K562 (cell line): Measurements from ENCODE around the gene IQCC. TPM values are rescaled to one million over a fixed set of nuclear protein-coding genes. Genes with fewer than 3 reads are reported as not detected.

ENCODE experiments used
- CCNT2 ChIP-seq: IDR thresholded peaks from 2 replicates; pipeline ENCODE4 v1.6.1; 2011; ENCODE audit warnings: borderline replicate concordance, low read depth, mild to moderate bottlenecking, moderate library complexity, mixed read lengths, low read length; ENCODE audit not compliant: insufficient read length; ENCODE audit errors: extremely low read depth
- CHCHD3 ChIP-seq: fragments of 250-450 bp; sonication (Bioruptor Pico); IDR thresholded peaks from 2 replicates; pipeline ENCODE4 v2.1.2; 2022; ENCODE audit warnings: mild to moderate bottlenecking
- CREB3 ChIP-seq: fragments of 450-650 bp; conservative IDR thresholded peaks from 2 replicates; pipeline ENCODE4 v1.6.1; 2016; ENCODE audit warnings: missing genetic modification characterization, low read depth, mild to moderate bottlenecking, missing compliant biosample characterization, moderate library complexity
- CREBBP ChIP-seq: IDR thresholded peaks from one replicate; pipeline ENCODE4 v1.6.1; 2012; ENCODE audit warnings: low read depth, mild to moderate bottlenecking, control low read depth, inconsistent platforms, low read length
- FOXJ2 ChIP-seq: fragments of 200-800 bp; sonication (Bioruptor generic); IDR thresholded peaks from 2 replicates; pipeline ENCODE4 v1.6.1; 2016; ENCODE audit warnings: missing genetic modification characterization, missing compliant biosample characterization
- FOXK2 ChIP-seq, 2 experiments: fragments of 450-650 bp; IDR thresholded peaks in 1 of 2; conservative IDR thresholded peaks in 1 of 2; 2 replicates each; pipeline ENCODE4 v1.6.1; 2016; ENCODE audit warnings: low read depth in 2 of 2, mild to moderate bottlenecking in 1 of 2
- HINFP ChIP-seq: fragments of 450-650 bp; conservative IDR thresholded peaks from 2 replicates; pipeline ENCODE4 v1.6.1; 2016; ENCODE audit warnings: missing genetic modification characterization, low read depth, mild to moderate bottlenecking, control low read depth, missing compliant biosample characterization
- ILF3 ChIP-seq: fragments of 450-650 bp; IDR thresholded peaks from 2 replicates; pipeline ENCODE4 v1.6.1; 2018; ENCODE audit warnings: antibody characterized with exemption, mild to moderate bottlenecking, moderate library complexity, borderline replicate concordance
- KLF6 ChIP-seq: fragments of 250-450 bp; sonication (Bioruptor Pico); IDR thresholded peaks from 2 replicates; pipeline ENCODE4 v1.4.0; 2020; ENCODE audit warnings: mild to moderate bottlenecking, moderate library complexity, borderline replicate concordance
- NFATC3 ChIP-seq: fragments of 450-650 bp; IDR thresholded peaks from 2 replicates; pipeline ENCODE4 v1.6.1; 2017; ENCODE audit warnings: mild to moderate bottlenecking
- NR2F6 ChIP-seq: fragments of 450-650 bp; formaldehyde crosslinking; IDR thresholded peaks from 2 replicates; pipeline ENCODE4 v1.4.0; 2020; ENCODE audit warnings: mild to moderate bottlenecking
- NR3C1 ChIP-seq: sonication (generic); formaldehyde crosslinking; IDR thresholded peaks from 2 replicates; pipeline ENCODE4 v1.8.1; 2022; ENCODE audit warnings: missing genetic modification reagents
- RNF2 ChIP-seq: sonication (generic); IDR thresholded peaks from 2 replicates; pipeline ENCODE4 v1.6.1; 2016
- TFE3 ChIP-seq: fragments of 450-650 bp; formaldehyde crosslinking; IDR thresholded peaks from 2 replicates; pipeline ENCODE4 v1.4.0; 2020; ENCODE audit warnings: mild to moderate bottlenecking, mixed read lengths
- THRAP3 ChIP-seq: fragments of 450-650 bp; IDR thresholded peaks from 2 replicates; pipeline ENCODE4 v1.6.1; 2016; ENCODE audit warnings: mild to moderate bottlenecking, inconsistent platforms, borderline replicate concordance
- ZKSCAN8 ChIP-seq: fragments of 200-800 bp; sonication (Bioruptor generic); IDR thresholded peaks from 2 replicates; pipeline ENCODE4 v1.6.1; 2016; ENCODE audit warnings: missing genetic modification characterization, missing compliant biosample characterization
- ZNF444 ChIP-seq: fragments of 250-450 bp; sonication (Bioruptor Pico); IDR thresholded peaks from 2 replicates; pipeline ENCODE4 v1.4.0; 2020; ENCODE audit warnings: mild to moderate bottlenecking, moderate library complexity
- ZNF609 ChIP-seq: sonication (generic); formaldehyde crosslinking; IDR thresholded peaks from 2 replicates; pipeline ENCODE4 v1.8.1; 2023; ENCODE audit warnings: missing genetic modification reagents, mild to moderate bottlenecking, borderline replicate concordance
- ZNF785 ChIP-seq: fragments of 250-450 bp; sonication (Bioruptor Pico); IDR thresholded peaks from 2 replicates; pipeline ENCODE4 v1.4.0; 2020; ENCODE audit warnings: mild to moderate bottlenecking
- polyA plus RNA-seq, 8 experiments: library from polyadenylated mRNA; depleted of rRNA in 4 of 8; stranded (reverse) in 5 of 8; unstranded in 3 of 8; fragments of >200 nt; fragmentation: Nextera tagmentation in 2 of 8; fragmentation: Illumina TruSeq in 1 of 8; extraction: Ambion mirVana in 2 of 8; extraction: Trizol in 1 of 8; gene quantifications; 2 replicates each; pipeline versions ENCODE4 v1.2.1 to v1.2.3, GENCODE V29; 2011 to 2014; ENCODE audit warnings: inconsistent platforms in 1 of 8, missing spikeins in 1 of 8
- total RNA-seq, 7 experiments: library from RNA; depleted of rRNA in 6 of 7; stranded (reverse); fragments of >200 nt in 6 of 7; fragmentation: Illumina TruSeq in 2 of 7; extraction: Trizol in 2 of 7; gene quantifications; 2 replicates each; pipeline versions ENCODE4 v1.2.1 to v1.2.3, GENCODE V29; 2011 to 2021; ENCODE audit warnings: low replicate concordance in 1 of 7

The IQCC gene
- total and polyA plus RNA-seq, 9 of the 15 experiments (the other 6 are each of a cell fraction or from before 2014, with no cell fraction given) = 8.1 to 16.5 (median 10.7) TPM

GRCh38 chr1:32179443-32180185 is 25.9 kb upstream of the IQCC start, which contains the start of gene TXLNA (continued):
- no peak; the same call in none of the 2 replicates for TF ChIP-seq ZNF609
- TF ChIP-seq NR2F6 = 0 out of 2 replicates have a peak, but pooled peaks have one; percentile 66
- TF ChIP-seq ILF3 = peak; percentile 48; the same call in 1 of the 2 replicates
- peak; percentile 1; the same call in 1 of the 2 replicates for TF ChIP-seq FOXJ2 (tag)
- TF ChIP-seq CCNT2 = peak; percentile 90
- no peak for TF ChIP-seq TFE3 (CRISPR knock-in tag)
- no peak for TF ChIP-seq NR3C1
- TF ChIP-seq CHCHD3 (CRISPR knock-in tag) = no peak
- TF ChIP-seq KLF6 = peak; percentile 53; the same call in 1 of the 2 replicates
- TF ChIP-seq CREB3 = peak; percentile 87
- no peak for TF ChIP-seq THRAP3
- no peak for TF ChIP-seq ZNF444
- peak; percentile 79 for TF ChIP-seq RNF2
- TF ChIP-seq ZNF785 (CRISPR knock-in tag) = no peak
- TF ChIP-seq CREBBP = no peak
- TF ChIP-seq ZKSCAN8 = no peak
- peak; percentile 35 to 73; a peak in 2 of 4 replicates for TF ChIP-seq FOXK2 (conservative IDR thresholded peaks at IDR 0.05 in 1 of 2, IDR thresholded peaks at IDR 0.05 in 1 of 2; ENCODE audit: low read depth in 2 of 2)
- no peak; the same call in 1 of the 2 replicates for TF ChIP-seq HINFP (tag)
- TF ChIP-seq NFATC3 = no peak
